GM21515 (cell line): Measurements from ENCODE around the gene GRM2.

Experiments used
- ATAC-seq: cut with Tn5 transposase; IDR thresholded peaks from one replicate; pipeline ENCODE4 v1.9.1; 2021; ENCODE audit not compliant: unreplicated experiment

The GRM2 gene

GRCh38 chr3:51704511-51704950 is 2.3 kb upstream of the GRM2 start:
- no peak for ATAC-seq

- no peak for ATAC-seq
Observed at GRCh38 chr3:51705276-51706020, 1.4 kb upstream of the GRM2 start.

- no peak for ATAC-seq
Observed at GRCh38 chr3:51706021-51706485, 815 bp upstream of the GRM2 start.

GRCh38 chr3:51708216-51708845 is 1.5 kb downstream of the GRM2 start:
- ATAC-seq: no peak

- ATAC-seq: no peak
Observed at GRCh38 chr3:51709004-51709420, 2.1 kb downstream of the GRM2 start.

GRCh38 chr3:51709675-51710074 is 2.8 kb downstream of the GRM2 start:
- no peak for ATAC-seq

GRCh38 chr3:51710631-51711351 is 3.9 kb downstream of the GRM2 start:
- ATAC-seq: no peak

GRCh38 chr3:51711352-51712037 is 4.6 kb downstream of the GRM2 start:
- ATAC-seq: no peak

GRCh38 chr3:51712038-51712420 is 5.2 kb downstream of the GRM2 start:
- ATAC-seq: no peak

- no peak for ATAC-seq
Observed at GRCh38 chr3:51712511-51712931, 5.7 kb downstream of the GRM2 start.

GRCh38 chr3:51712963-51713362 is 6.1 kb downstream of the GRM2 start:
- ATAC-seq: no peak

- ATAC-seq: no peak
Observed at GRCh38 chr3:51715231-51715976, 8.5 kb downstream of the GRM2 start.

- no peak for ATAC-seq
Observed at GRCh38 chr3:51715977-51716294, 9.1 kb downstream of the GRM2 start.

GRCh38 chr3:51716805-51717204 is 9.9 kb downstream of the GRM2 start:
- ATAC-seq: no peak

GRCh38 chr3:51717446-51717845 is 10.6 kb downstream of the GRM2 start:
- no peak for ATAC-seq

- no peak for ATAC-seq
Observed at GRCh38 chr3:51717947-51718346, 11.1 kb downstream of the GRM2 start.

GRCh38 chr3:51718547-51719409 is 11.9 kb downstream of the GRM2 start:
- ATAC-seq: no peak

GRCh38 chr3:51719410-51720025 is 12.7 kb downstream of the GRM2 start:
- no peak for ATAC-seq

GRCh38 chr3:51720292-51721061 is 13.6 kb downstream of the GRM2 start:
- no peak for ATAC-seq
